Gastrocnemius medialis (tissue), 4 donors: ENCODE results near the gene LRR1. TPM values are rescaled to one million over a fixed set of nuclear protein-coding genes. Genes with fewer than 3 reads are reported as not detected.
A peak's percentile ranks its signal among the peaks of the same experiment; 100 is the strongest.

Source experiments
- ATAC-seq, 2 donors: fragments of 150-250 bp; one replicate each; pipeline ENCODE4 v1.9.1; 2016
- DNase-seq, 2 donors: peaks; one replicate each; pipeline ENCODE4 v3.0.0-alpha.2; 2019
- H3K27ac ChIP-seq, 4 donors: fragments of 200-600 bp; sonication (generic); 1 replicate in 1 of 4; 2 replicates in 3 of 4; pipeline ENCODE4 v1.5.1; 2016 to 2018; ENCODE audit warnings: mild to moderate bottlenecking in 2 of 4, moderate library complexity in 1 of 4
- H3K27me3 ChIP-seq, 3 donors: fragments of 200-600 bp; sonication (generic) in 2 of 3; 1 replicate in 1 of 3; 2 replicates in 2 of 3; pipeline versions ENCODE4 v1.5.1 to v1.6.0; 2016 to 2019; ENCODE audit warnings: mild to moderate bottlenecking in 1 of 3, moderate library complexity in 1 of 3
- H3K36me3 ChIP-seq, 2 donors: fragments of 200-600 bp; sonication (generic) in 1 of 2; one replicate each; pipeline ENCODE4 v1.5.1; 2017 to 2018
- H3K4me1 ChIP-seq, 2 donors: fragments of 200-600 bp; sonication (generic) in 1 of 2; one replicate each; pipeline ENCODE4 v1.5.1; 2016 to 2017; ENCODE audit warnings: mild to moderate bottlenecking in 2 of 2
- H3K4me3 ChIP-seq, 4 donors: fragments of 200-600 bp; sonication (generic) in 3 of 4; 1 replicate in 1 of 4; 2 replicates in 3 of 4; pipeline ENCODE4 v1.5.1; 2016 to 2019; ENCODE audit warnings: mild to moderate bottlenecking in 2 of 4
- H3K9me3 ChIP-seq, 3 donors: fragments of 200-600 bp; sonication (generic) in 2 of 3; 1 replicate in 1 of 3; 2 replicates in 2 of 3; pipeline ENCODE4 v1.5.1; 2016 to 2019
- POLR2A ChIP-seq, 2 donors: fragments of 450-650 bp; IDR thresholded peaks; one replicate each; pipeline ENCODE4 v1.6.1; 2017; ENCODE audit warnings: antibody characterized with exemption in 2 of 2, mild to moderate bottlenecking in 2 of 2, moderate library complexity in 2 of 2
- in situ Hi-C, 4 donors: fragments of 200-750 bp; cut with MboI; loops; one replicate each; pipeline versions ENCODE4 v1.15.0 to v1.8.0; 2017; ENCODE audit warnings: low sequenced_read_pairs in 4 of 4
- intact Hi-C: fragments of 100-400 bp; cut with DNase I; formaldehyde crosslinking; loops from one replicate; pipeline ENCODE4 v1.15.1; 2023; ENCODE audit warnings: low total_unique reads
- total RNA-seq, 4 donors: library from RNA; depleted of rRNA; stranded (reverse); fragments of >200 nt; gene quantifications; one replicate each; pipeline versions ENCODE4 v1.1.0 to v1.2.3, GENCODE V29; 2016
- TF ChIP-seq, protein P1 (sequence below), 5 experiments: fragments of 450-650 bp in 3 of 5; fragments of 200-600 bp in 2 of 5; sonication (generic) in 2 of 5; IDR thresholded peaks in 4 of 5; conservative IDR thresholded peaks in 1 of 5; 1 replicate in 4 of 5; 2 replicates in 1 of 5; pipeline ENCODE4 v1.5.1; 2016 to 2019; ENCODE audit warnings: antibody characterized with exemption in 5 of 5, mild to moderate bottlenecking in 3 of 5, moderate library complexity in 3 of 5

Gene LRR1
- total RNA-seq, 4 donors from 2014 or later, result 1.3 to 5.8 (median 3.7) TPM

DNA sequence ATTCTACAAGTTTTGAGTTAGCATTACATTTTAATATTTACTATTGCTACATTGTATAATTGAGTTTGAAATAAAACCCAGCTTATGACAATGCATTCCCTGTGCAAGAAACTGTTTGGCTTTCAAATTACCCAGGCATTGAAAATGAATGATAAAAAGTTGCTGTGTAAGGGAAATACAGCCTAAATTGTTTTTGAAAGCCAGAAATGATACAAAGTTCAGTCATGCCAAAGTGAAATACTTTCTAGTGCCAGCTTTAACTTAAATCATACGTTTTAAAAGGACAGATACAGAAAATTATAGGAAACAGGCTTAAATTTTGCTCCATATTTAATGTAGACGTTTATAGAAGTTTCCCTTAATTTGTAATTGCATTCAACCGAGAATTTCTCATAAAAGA, 24.6 kb downstream of the LRR1 start:
- intact Hi-C loops, result no loop called here
- H3K4me1 ChIP-seq, result peaks cover 20 to 34% of the 10 kb centered on the region in 2 donors

DNA sequence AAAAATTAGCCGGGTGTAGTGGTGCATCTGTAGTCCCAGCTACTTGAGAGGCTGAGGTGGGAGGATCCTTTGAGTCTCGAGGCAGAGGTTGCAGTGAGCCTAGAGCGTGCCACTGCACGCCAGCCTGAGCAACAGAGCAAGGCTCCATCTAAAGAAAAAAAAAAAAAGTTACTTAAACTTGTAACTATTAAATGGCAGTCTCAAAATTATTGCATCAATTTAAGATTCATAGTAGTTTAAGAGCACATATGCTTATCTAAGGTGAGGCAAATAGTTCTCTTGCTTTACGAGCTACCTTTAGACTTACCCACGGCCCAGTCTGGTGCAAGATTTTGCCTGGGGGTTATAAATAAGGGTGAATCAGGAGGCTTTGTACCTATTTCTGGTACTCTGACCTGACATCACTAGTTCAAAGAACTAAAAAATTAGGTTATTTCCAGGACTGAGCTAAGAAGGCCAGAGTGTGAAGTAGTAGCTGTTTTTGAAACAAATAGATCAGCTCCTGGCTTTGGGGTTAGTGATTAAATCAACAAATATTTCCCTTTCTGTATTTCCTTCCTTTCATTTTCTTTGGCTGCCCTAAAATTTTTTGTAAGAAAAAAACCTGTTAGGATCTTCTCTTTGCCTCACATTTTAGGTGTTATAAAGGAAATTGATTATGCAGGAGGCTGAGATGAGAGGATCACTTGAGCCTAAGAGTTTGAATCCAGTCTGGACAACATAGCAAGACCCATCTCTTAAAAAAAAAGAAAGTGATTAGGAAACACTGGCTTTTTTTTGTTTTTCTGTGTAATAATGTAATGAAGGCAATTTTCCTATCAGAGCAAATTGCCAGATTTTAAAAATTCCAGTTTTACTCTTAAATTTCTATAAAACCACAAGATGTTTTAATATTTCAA, 25.4 kb downstream of the LRR1 start:
- in situ Hi-C loops, result no loop called here
- peaks cover 18 to 28% of the 10 kb centered on the region in 2 donors for H3K4me1 ChIP-seq
- no peak overlapping the region for H3K4me3 ChIP-seq
- H3K9me3 ChIP-seq, result no peaks in the 10 kb centered on the region
- no peak for DNase-seq
- no peak for ATAC-seq
- H3K27ac ChIP-seq, result no peak overlapping the region
- TF ChIP-seq, protein P1, sequence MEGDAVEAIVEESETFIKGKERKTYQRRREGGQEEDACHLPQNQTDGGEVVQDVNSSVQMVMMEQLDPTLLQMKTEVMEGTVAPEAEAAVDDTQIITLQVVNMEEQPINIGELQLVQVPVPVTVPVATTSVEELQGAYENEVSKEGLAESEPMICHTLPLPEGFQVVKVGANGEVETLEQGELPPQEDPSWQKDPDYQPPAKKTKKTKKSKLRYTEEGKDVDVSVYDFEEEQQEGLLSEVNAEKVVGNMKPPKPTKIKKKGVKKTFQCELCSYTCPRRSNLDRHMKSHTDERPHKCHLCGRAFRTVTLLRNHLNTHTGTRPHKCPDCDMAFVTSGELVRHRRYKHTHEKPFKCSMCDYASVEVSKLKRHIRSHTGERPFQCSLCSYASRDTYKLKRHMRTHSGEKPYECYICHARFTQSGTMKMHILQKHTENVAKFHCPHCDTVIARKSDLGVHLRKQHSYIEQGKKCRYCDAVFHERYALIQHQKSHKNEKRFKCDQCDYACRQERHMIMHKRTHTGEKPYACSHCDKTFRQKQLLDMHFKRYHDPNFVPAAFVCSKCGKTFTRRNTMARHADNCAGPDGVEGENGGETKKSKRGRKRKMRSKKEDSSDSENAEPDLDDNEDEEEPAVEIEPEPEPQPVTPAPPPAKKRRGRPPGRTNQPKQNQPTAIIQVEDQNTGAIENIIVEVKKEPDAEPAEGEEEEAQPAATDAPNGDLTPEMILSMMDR (IDR thresholded peaks at IDR 0.05 in 4 of 5, conservative IDR thresholded peaks at IDR 0.05 in 1 of 5), result no peak
- no peak for TF ChIP-seq POLR2A (IDR thresholded peaks at IDR 0.05)
- intact Hi-C loops, result no loop called here
- H3K27me3 ChIP-seq, result no peaks in the 10 kb centered on the region
- peaks cover 0 to 6% of the 10 kb centered on the region in 2 donors for H3K36me3 ChIP-seq

More for the DNA sequence above, 24.6 kb downstream of the LRR1 start:
- Histone ChIP-seq H3K27ac (no peak overlapping the region), H3K4me3 (no peak overlapping the region), H3K36me3 (peaks cover 0 to 14% of the 10 kb centered on the region in 2 donors), H3K9me3 (no peaks in the 10 kb centered on the region), H3K27me3 (no peaks in the 10 kb centered on the region)
- DNase-seq (no peak), ATAC-seq (no peak)
- in situ Hi-C loops, result no loop called here
- TF ChIP-seq POLR2A (IDR thresholded peaks at IDR 0.05), result no peak
- TF ChIP-seq, protein P1 (IDR thresholded peaks at IDR 0.05 in 4 of 5, conservative IDR thresholded peaks at IDR 0.05 in 1 of 5), result no peak

DNA sequence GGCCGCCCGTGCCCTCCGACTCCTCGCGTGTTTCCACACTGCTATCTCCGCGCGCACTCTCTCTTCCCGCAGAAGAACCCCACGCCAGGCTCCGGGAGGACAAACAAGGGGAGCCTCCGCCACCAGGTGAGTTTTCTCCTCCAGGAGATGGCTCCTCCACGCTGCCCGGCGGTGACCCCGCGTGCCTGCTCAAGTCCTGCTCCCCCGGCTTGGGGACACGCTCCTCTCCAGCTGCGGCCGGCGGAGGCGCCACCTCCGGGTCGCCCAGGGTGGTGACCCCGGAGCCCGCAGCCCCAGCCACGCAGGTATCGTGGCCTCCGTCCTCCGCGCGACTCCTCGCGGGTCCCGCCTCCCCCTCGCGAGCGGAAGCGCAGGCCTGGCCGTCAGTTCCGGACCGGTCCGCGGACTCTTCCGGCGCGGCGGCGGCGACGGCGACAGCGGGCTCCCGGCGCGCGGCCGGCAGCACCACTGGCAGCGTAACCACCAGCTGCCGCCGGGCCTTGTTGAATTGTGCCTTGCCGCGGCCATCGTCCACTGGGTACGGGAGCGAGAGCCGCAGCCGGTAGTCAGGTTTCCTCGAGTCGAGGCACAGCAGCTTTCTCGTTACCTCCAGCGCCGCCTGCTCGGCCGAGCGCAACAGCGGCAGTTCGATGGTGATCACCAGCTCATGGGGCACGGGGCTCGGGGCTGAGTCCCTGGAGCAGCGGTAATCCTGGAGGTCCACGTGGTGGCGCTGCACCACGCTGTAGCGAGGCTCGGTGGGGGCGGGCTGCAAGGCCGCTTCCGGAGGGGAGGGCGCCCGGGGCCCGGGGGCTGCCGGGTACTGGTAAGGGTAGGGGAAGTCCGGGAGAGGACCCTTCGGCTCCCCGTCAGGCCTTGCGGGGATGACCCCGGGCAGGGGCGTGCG, 35.2 kb downstream of the LRR1 start:
- intact Hi-C loops (loop anchor here (1.0 to 10.0 kb wide), 6 partner anchors 14 to 471 kb away; partner anchors contain the start of genes KLHDC1, KLHDC2, MGAT2 and NEMF), in situ Hi-C loops (loop anchor here in 3 of 4 donors (10.0 to 25.0 kb wide), 4 partner anchors 49 to 478 kb away; partner anchors contain the start of genes KLHDC2 (in 2 of the 3), VCPKMT (in 2 of the 3) and RPS29 (in 1 of the 3))
- Histone ChIP-seq H3K4me3 (peak overlapping the region; percentile 83 to 99 (median 90)), H3K27me3 (no peaks in the 10 kb centered on the region), H3K9me3 (no peaks in the 10 kb centered on the region), H3K36me3 (peaks cover 0 to 3% of the 10 kb centered on the region in 2 donors), H3K4me1 (peaks cover 18 to 34% of the 10 kb centered on the region in 2 donors), H3K27ac (peak overlapping the region; percentile 92 to 100 (median 97))
- DNase-seq (peak; percentile 91), ATAC-seq (peak; percentile 88 to 89)
- TF ChIP-seq, protein P1 (IDR thresholded peaks at IDR 0.05 in 4 of 5, conservative IDR thresholded peaks at IDR 0.05 in 1 of 5), result peak; percentile 67 to 88 (median 81)
- peak; percentile 90 to 91 for TF ChIP-seq POLR2A (IDR thresholded peaks at IDR 0.05)
